GM21576 (cell line): ENCODE data around the gene PUSL1.

Experiments
- ATAC-seq: cut with Tn5 transposase; IDR thresholded peaks from one replicate; pipeline ENCODE4 v1.9.1; 2021; ENCODE audit warnings: mild to moderate bottlenecking, moderate library complexity; ENCODE audit not compliant: unreplicated experiment

Gene PUSL1

DNA sequence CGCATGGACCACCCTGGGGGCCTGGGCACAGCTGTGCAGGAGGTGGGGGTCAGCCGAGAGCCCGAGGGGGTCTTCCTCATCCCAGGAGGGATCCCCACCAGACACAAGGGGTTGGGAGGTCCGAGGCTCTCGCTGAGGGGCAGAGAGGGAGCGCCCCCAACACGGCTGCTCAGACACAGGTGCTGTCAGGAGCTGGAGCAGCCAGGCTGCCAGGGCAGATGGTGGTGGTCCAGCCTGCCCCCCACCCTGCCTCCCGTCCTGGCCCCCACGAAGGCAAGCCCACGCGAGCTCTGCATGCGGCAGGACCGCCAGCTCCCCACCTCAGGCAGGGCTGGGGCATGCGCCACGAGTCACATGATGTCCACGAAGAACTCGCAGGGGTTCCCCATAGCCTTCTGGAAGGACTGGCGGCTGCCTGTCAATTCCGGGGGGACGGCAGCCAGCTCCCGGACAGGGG lies 27.4 kb downstream of the PUSL1 start:
- ATAC-seq, result no peak

DNA sequence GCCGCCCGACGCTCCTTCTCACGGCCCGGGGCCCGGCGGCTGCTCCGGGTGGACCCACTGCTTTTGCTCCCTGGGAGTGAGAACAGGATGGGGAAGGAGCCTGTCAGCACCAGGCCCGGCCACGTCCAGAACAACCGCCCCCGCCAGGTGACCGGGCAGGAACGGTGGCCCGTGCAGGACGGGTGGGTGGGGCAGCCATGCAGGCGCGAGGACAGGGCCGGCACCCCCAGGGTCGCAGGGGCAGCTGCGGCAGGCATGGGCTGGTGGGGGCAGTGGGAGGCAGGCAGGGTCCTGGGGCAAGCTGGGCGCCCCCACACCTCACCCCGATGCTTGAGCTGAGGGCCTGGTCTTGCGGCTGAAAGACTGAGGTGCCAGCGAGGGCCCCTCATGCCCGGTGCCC lies 28.0 kb downstream of the PUSL1 start:
- ATAC-seq, result no peak

DNA sequence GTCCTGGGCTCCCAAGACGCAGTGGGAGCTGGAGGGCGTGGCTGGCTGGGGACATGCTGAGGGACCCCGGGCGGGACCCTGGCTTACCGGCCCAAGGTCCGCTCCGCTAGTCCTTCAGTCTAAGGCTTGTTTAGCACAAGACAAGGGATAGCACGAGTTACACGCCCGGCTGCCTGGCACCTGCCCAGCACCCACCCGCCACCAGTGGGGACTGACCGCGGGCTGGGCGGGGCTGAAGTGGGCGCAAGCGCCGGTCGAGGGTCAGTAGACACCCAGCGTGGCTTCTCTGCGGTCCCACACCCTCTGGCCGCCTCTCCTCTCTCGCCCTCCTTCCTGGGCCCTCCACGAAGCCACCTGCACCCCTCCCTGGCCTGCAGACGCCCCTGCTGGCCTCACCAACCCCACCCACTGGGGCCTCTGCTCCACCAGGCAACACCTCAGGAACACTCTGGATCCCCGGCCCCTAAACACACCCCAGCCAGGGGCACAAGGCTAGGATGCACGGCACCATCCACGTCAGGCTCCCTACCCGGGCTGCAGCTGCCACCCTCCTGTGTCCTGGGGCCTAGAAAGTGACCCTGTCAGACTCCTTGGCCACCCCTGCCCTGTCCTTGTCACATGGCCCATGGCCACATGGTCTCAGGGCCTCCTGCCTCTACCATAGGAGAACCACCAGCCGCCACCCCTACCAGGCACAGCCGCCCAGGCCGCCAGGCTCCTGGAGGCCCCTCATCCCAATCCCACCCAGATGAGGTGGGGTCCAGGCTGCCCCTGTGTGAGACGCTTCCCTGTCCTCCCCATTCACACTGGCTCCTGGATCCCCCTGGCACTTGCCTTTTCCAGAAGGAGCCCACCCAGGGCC lies 28.8 kb downstream of the PUSL1 start:
- no peak for ATAC-seq

DNA sequence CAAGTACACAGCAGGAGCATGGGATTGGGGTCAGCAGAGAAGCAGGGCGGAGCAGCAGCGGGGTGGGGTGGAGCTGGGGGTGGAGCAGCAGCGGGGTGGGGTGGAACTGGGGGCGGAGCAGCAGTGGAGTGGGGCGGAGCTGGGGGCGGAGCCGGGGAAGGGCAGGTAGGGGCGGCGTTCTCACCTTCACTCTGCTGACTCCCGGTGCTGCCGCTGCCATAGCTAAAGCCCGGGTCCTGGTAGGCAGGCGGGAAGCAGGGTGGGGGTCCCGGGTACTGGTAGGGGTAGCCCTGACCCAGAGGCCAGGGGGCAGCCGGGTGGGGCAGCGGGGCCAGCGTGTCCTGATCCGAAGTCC lies 29.4 kb downstream of the PUSL1 start:
- ATAC-seq, result no peak

DNA sequence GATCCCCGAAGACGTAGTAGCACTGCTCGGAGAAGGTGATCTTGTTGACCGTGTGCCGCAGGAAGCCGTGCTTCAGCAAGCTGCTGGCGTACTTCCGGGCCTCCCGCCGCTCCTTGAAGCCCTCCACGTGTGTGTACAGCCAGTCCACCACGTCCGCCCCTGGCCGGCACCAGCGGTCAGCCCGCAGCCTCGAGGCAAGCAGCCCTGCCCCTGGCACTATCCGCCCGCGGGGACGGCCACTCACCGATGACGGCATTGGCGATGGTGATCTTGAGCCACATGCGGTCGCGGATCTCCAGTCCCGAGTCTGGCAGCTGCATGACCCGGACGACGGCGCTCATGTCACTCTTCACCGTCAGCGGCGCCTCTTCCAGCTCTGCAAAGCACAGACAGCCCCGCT lies 29.9 kb downstream of the PUSL1 start:
- ATAC-seq, result no peak

DNA sequence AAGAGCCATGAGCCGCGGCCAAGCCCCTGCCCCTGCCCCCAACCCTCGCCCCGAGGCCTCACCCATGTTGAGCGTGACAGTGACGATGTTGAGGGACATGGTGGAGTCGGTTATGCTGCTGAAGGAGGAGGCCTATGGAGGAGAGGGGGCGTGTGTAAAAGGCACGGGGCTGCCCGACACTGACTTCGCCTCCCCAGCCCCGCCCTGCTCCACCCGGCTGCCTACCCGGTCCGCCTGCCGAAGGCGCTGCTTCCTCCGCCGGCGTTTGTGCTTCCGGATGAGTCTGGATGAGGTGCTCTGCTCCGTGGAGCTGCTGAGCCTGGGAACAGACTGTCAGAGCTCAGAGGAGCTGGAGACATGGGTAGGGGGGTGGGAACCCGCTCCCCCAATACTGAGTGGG lies 31.8 kb downstream of the PUSL1 start:
- no peak for ATAC-seq

DNA sequence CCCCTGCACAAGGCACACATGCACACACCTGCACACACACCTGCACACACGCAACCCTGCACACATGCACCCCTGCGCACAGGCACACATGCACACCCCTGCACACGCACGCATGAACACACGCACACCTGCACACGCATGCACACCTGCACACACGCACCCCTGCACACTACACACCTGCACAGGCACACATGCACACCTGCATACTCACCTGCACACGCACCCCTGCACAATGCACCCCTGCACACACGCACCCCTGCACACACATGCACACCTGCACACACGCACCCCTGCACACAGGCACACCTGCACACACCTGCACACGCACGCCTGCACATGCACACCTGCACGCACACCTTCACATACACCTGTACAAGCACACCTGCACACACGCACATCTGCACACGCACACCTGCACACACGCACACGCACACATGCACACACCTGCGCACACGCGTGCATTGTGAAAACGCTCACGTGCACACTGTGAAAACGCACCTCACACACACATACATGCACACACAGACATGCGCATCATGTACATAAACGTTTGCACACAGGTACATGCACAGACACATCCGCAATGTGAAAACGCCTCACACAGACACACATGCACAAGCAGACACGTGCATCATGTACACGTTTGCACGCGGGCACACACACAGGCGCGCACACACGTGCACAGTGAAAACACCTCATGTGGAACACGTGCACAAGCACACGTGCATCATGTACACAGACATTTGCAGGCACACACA lies 32.6 kb downstream of the PUSL1 start:
- ATAC-seq, result no peak

DNA sequence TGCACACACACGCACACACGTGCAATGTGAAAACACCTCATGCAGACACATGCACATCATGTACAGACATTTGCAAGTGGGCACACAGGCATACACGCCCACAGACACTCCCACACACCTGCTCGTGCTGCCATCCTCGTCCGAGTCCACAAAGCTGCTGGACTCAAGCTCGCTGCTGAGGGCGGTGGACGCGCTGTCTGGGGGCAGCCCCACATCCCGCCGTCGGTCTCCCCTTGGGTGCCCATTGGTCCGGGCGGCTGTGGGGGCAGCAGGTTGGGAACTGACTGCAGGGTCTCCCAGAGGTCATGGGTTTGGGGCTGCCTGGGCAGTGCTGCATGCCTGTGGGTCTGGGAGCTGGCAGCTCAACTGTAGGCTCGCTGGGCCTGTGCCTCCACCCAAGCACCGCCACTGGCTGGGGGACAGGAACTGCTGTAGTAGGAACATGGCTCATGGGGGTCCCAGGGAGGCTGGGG lies 33.2 kb downstream of the PUSL1 start:
- ATAC-seq, result no peak

DNA sequence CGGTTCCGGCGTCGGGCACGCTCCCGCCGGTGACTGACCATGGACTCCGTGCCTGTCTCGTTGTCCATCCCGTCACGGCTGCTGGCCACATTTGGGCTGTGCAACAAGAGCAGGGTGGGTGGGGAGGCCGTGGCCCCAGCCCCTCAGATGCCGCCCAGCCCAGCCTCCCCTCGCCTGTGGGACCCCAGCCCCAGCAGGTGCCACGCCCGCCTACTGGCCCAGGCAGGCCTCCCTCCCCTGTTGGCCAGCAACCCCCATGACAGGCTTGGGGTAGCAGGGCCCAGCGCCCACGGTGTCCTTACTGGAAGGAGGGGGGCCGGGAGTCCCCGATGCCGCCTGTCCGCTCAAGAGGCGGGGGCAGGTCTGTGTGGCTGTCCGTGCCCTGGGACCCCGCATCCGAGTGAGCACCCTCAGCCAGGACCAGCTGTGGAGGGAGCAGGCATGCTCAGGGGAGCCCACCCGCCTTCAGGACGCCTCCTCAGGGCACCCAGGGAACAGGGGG lies 33.7 kb downstream of the PUSL1 start:
- no peak for ATAC-seq

DNA sequence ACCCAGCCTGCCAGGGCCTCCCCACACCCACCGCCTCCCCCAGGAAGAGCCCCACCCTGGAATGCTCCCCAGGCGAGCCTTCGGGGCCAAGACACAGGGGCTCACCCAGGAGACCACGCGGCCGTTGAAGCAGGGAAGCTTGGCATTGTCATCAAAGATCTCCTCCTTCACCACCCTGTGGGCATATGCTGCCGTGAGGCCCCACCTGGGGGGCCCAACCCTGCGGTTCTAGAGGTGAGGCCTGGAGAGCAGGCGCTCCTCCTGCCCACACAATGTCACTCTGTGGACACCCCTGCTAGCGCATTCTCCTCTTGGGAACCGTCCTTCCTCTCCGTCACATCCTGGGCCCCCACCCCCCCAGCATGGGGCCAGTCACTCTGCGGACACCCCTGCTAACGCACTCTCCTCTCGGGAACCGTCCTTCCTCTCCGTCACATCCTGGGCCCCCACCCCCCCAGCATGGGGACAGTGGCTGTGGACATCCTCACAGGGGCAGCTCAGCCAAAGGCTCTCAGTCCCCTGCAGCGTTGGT lies 34.3 kb downstream of the PUSL1 start:
- no peak for ATAC-seq

DNA sequence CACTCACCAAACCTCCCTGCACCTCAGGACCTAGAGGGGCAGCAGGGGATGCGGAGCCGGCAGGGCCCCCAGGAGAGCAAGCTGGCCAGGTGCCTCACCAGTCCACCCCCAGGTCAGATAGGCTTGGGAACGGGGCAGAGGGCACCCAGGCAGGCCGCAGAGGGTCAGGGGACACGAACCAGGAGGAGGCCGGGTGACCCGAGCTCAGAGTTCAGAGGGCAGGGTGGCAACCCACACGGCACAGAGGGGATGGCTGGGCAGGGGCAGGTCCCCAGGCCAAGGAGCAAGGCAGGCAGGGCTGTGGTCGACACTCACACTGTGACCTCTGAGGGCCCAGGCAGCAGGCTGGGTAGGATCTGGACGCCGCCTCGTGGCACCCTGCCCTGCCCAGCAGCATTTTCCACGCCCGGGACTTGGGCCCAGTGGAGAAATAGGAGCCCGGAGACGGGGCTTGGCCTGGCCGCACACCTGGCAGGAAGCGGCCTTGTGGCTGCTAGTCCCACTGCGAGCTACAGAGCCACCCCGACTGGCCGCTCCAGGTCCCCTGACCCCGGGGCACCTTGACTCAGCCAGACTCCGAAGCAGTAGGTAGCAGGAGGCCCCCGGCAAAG lies 35.5 kb downstream of the PUSL1 start:
- no peak for ATAC-seq

DNA sequence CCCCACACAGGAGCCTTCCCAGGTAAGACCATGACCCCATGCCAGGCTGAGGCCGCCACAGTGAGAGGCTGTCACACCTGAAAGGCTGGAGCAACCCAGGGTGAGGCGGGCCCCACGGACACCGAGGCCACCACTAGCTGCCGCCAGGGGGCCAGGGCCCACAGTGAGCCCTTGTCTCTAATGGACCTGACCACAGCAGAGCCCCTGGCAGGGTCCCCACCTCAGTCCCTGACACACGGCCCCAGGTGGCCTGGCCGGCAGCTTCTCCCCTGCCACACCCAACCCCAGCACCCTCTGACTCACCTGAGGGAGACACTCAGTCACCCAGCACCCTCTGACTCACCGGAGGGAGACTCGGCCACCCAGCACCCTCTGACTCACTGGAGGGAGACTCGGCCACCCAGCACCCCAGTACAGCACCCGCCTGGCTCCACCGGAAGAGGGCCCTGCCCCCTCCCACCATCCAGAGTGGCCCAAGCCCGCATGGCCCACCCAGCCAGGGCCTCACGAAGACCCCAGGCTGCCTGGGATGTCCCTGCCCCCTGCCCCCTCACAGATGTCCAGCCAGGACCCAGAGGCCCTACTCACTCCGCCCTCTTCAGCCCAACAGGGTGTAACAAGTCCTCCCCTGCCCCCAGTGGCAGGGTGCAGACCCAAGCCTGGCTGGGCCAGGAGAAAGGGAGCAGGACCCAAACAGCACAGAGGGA lies 36.4 kb downstream of the PUSL1 start:
- no peak for ATAC-seq

DNA sequence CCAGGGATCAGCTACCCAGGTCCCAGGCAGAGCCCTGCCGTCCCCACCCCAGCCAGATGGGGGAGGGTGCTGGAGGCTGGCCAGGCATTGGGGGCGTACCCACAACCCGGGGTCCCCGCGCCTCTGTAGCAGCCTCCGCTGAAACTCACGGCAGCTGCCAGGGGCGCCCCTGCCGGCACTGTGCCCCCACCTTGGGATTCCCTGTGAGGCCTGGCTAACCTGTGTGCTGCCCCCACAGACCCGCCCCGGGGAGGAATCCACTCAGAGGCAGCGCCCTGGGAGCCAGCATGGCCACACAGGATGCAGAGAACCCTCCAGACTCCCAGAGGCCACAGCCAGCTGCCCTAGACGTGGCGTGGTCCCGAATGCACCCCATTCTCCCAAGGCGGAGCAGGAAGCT lies 37.0 kb downstream of the PUSL1 start:
- ATAC-seq, result no peak

DNA sequence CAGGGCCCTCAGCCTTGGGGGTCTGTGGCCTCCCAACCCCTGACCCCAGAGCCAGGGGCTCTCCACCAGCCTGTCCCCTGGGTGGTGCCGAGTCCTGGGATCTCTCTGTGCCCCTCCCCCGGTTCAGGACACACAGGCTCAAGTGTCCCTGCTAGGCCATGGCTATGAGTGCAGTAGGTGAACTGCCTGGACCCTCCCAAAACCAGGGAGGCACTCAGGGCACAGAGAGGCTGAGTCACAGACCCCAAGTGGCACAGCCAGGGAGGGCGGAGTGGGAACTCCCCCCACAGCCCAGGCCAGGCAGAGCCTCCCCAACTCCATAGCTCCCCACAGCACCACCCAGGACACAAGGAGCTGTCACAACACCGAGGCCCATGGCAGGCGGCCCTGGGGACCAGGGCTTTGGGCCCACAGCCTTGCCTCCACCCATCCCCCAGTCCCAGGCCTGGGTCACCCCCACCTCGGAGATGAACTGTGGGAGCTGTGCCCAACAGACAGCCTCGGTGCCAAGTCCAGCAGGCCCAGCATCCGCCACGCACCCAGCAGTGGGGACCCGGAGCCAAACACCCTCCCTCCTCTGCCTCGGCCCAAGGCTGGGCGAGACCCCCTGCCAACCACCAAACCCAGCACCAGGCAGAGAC lies 37.6 kb downstream of the PUSL1 start:
- ATAC-seq, result no peak

DNA sequence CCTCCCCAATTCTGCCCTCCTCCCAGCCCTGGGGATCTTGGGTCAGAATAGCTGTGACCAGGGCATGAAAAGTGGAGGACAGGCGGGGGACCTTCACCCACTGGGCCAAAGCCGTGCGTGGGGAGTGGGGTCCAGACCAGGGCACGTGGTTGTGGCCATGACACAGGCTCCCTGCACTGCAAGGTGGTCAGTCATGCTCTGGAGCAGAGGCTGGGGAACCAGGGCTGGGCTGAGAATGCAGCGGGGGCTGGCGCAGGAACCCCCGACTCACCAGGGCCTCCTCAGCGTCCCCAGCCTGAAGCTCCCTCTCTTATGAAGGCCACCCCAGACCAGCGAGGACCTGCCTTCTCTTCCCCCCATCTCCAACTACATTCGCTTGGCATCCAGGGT lies 38.1 kb downstream of the PUSL1 start:
- ATAC-seq, result no peak

DNA sequence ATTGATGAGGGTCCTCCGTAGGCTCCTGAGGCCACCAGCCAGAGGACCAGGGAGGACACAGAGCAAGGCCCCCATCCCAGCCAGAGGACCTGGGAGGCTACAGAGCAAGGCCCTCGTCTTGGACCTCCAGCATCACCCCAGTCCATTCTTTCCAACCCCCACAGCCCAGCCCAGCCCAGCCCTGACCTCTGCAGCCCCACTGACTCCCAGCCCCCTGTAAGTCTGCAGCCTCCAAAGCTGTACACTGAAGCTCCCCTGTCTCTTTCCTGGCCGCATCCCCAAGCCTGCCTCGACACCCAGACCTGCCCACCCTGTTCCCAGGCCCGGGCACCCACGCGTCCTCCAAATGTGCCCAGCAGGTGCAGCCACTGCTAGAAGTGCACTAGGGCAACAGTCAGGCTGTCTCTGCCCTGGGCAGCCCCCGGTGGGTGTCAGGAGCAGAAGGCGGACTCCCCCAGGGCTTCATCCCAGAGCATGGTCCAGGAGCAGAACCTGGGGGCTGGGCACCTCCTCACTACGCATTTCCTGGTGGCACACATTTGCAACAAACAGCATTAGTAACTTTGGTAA lies 38.7 kb downstream of the PUSL1 start:
- ATAC-seq, result no peak

DNA sequence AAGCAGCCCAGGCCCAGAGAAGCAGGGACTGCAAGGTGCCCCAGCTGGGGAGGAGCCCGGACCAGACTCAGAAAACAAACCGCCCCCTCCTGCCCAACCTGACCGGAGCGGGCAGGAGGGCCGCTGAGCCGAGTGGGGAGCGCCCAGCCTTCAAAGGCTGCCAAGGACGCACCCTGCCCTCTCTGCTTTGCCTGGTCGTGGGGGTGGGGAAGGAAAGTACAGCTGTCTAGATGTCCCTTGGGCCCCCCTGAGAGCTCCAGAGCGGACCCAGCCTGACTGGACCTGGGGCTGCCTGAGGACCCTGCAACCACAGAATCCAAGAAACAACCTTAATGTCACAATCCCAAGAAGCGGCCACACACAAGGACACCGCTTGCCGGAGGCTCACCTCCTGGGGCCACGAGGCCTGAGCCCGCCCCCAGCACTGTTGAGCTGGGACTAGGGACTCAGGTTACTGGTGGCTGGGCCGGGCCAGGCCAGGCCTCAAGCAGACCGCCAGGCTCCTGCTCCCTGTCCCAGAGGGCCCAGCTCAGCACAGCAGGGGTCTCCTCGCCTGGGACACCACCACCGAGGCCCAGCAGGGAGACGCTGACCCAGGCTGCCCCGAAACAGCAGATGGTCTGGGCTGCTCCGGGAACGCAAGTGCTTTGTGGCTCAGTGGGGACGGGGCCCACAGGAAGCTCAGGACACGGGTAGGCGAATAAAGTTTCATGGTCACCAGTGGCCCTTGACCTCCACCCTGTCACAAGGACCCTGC lies 39.4 kb downstream of the PUSL1 start:
- no peak for ATAC-seq

DNA sequence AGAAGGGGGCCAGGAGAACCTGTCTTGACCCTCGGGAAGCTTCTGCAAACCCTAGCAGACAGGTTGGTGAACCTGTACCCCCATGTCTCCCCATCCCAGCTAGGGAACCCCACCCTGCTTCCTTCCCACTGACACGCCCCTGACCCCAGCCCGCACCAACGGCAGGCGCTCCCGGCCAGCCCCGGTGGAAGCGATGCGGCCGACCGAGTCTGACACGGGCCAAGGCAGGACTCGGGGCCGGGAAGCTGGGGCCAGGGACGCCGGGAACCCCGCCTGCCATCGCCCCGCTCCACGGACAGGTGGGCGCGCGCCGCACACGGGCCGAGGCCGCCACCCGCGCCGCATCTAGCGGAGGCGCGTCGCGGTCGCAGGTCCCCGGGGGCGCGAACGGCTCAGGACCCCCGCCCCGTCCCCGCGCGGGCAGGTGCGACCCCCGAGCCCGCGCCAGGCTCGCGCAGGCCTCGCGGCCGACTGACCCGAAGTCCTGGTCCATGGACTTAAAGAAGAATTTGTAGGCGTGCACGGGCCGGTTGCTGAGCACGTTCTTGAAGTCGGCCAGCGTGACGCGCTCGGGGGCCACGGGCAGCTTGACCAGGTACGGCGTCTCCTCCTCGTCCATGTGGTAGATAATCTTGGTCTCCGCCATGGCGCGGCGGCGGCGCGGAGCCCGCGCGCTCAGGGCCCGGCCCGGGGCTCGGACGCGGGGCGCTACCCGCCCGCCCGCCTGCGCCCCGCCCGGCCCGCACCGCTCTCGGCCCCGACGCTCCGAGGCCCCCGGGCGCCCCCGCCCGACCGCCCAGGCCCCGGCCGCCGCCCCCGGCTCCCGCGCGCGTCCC lies 40.2 kb downstream of the PUSL1 start:
- ATAC-seq, result peak; percentile 31
